ENCODE measurements around the gene PTPRM. TPM values are rescaled to one million over a fixed set of nuclear protein-coding genes. Genes with fewer than 3 reads are reported as not detected.

PTPRM gene
- total and polyA plus RNA-seq, 2 donors (not counting 3 experiments of a cell fraction or from before 2014, with no cell fraction given), result 37.4 to 43.7 TPM

DNA sequence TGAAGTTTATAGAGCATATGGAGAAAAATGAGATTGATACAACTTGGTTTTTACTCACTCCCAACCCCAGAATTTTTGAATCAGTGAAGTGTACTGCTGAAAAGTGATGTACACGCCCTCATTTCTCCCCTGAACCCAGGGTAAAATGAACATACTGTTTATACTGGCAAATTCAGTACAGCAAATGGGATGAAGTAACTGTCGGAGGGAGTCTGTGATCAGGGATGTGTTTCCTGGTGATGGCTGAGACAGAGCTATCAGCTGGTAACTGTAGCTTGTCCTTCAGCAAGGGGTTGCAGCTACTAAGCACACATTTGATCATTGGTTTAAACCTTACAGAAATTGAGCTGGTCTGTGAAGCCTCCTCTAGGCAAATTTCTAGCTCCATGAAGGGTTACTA is 191.6 kb downstream of the PTPRM start:
- no peak for DNase-seq (ENCODE audit: low read depth, low spot score)
- Histone ChIP-seq H3K4me2 (ENCODE audit: insufficient read depth, low read length) (no peak overlapping the region), H3K4me1 (ENCODE audit: control insufficient read depth, extremely low read depth, insufficient read depth, low read length) (peaks cover 23% of the 10 kb centered on the region), H3K79me2 (ENCODE audit: control insufficient read depth, insufficient read depth, low read length) (no peaks in the 10 kb centered on the region), H3K27me3 (ENCODE audit: control insufficient read depth in 2 of 2, insufficient read depth in 2 of 2, low read length in 2 of 2) (no peaks in the 10 kb centered on the region), H3K4me3 (replicated peaks in 1 of 3; ENCODE audit: insufficient read depth in 1 of 3, low read depth in 1 of 3, low read length in 3 of 3) (no peak overlapping the region), H3K9ac (replicated peaks; ENCODE audit: extremely low read depth, insufficient read depth, low read length) (no peak overlapping the region), H2AFZ (ENCODE audit: low read depth, low read length) (no peak overlapping the region), H3K27ac (ENCODE audit: insufficient read depth, low read depth, low read length) (no peak overlapping the region), H3K36me3 (ENCODE audit: control insufficient read depth in 2 of 2, extremely low read depth in 1 of 2, insufficient read depth in 2 of 2, low read length in 2 of 2) (no peaks in the 10 kb centered on the region), H4K20me1 (replicated peaks; ENCODE audit: control insufficient read depth, extremely low read depth, insufficient read depth, low read length) (no peaks in the 10 kb centered on the region), H3K9me1 (replicated peaks; ENCODE audit: control insufficient read depth, extremely low read depth, insufficient read depth, low read length) (no peaks in the 10 kb centered on the region), H3K9me3 (replicated peaks; ENCODE audit: control insufficient read depth, insufficient read depth, low read length) (no peaks in the 10 kb centered on the region)
- intact Hi-C loops (cut with micrococcal nuclease), result no loop called here
- CTCF ChIA-PET, result no interaction called here
- dilution Hi-C loops (cut with MboI; ENCODE audit: extremely low pct_ligation_motif_present, low sequenced_read_pairs), result no loop called here
- TF ChIP-seq, protein P1, sequence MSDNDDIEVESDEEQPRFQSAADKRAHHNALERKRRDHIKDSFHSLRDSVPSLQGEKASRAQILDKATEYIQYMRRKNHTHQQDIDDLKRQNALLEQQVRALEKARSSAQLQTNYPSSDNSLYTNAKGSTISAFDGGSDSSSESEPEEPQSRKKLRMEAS (IDR thresholded peaks at IDR 0.05; ENCODE audit: insufficient read depth, insufficient read length), result no peak
- TF ChIP-seq POLR2AphosphoS5 (IDR thresholded peaks at IDR 0.05; ENCODE audit: insufficient read depth, low read depth, low read length) (no peak), POLR2A (IDR thresholded peaks at IDR 0.05; ENCODE audit: low read depth, low read length) (no peak)
- TF ChIP-seq, protein P2, sequence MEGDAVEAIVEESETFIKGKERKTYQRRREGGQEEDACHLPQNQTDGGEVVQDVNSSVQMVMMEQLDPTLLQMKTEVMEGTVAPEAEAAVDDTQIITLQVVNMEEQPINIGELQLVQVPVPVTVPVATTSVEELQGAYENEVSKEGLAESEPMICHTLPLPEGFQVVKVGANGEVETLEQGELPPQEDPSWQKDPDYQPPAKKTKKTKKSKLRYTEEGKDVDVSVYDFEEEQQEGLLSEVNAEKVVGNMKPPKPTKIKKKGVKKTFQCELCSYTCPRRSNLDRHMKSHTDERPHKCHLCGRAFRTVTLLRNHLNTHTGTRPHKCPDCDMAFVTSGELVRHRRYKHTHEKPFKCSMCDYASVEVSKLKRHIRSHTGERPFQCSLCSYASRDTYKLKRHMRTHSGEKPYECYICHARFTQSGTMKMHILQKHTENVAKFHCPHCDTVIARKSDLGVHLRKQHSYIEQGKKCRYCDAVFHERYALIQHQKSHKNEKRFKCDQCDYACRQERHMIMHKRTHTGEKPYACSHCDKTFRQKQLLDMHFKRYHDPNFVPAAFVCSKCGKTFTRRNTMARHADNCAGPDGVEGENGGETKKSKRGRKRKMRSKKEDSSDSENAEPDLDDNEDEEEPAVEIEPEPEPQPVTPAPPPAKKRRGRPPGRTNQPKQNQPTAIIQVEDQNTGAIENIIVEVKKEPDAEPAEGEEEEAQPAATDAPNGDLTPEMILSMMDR (IDR thresholded peaks at IDR 0.05; ENCODE audit: extremely low read depth in 1 of 2, insufficient read depth in 1 of 2, low read depth in 1 of 2, low read length in 2 of 2), result no peak
- no TSS peak for BruUV-seq (replicated peaks)
- no peak for FAIRE-seq
- POLR2A ChIA-PET, result no interaction called here

All from endothelial cell of umbilical vein (primary cell).